GM18861 (cell line): ENCODE results near the gene FGF2.
"Not testable (repeated sequence)": the region's sequence is repeated elsewhere in the genome, so short reads cannot be mapped to it uniquely, and the experiment has no call there.

Experiments
- ATAC-seq: cut with Tn5 transposase; IDR thresholded peaks from one replicate; pipeline ENCODE4 v1.9.1; 2021; ENCODE audit not compliant: unreplicated experiment

The FGF2 gene

DNA sequence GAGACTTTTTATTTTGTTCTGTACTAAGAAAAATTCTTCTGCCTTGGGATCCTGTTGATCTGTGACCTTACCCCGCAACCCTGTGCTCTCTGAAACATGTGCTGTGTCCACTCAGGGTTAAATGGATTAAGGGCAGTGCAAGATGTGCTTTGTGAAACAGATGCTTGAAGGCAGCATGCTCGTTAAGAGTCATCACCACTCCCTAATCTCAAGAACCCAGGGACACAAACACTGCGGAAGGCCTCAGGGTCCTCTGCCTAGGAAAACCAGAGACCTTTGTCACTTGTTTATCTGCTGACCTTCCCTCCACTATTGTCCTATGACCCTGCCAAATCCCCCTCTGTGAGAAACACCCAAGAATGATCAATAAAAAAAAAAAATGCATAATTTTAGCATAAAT, 13.8 kb upstream of the FGF2 start:
- not testable (repeated sequence) for ATAC-seq

- ATAC-seq: peak; percentile 99
Measured at GRCh38 chr4:122814426-122814825, 12.2 kb upstream of the FGF2 start.

DNA sequence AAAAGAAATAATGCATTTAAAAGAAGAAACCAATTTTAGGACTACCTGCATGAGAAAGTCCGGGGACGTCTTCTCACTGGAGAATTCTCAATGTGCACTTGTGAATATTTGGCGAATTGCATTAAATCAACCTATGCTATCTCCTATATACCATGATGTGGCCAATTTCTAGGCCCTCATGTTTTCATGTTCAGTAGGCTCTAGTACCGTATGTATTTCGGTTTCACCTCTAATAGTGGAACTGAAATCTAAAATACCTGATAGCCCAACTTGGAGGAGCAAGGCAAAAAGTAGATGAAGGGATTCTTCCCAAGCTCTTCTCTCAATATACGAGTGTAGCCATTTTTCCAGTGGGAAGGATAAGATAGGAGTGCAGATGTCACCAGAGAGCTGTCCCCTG, 11.4 kb upstream of the FGF2 start:
- ATAC-seq: no peak

GRCh38 chr4:122816476-122816875, 10.2 kb upstream of the FGF2 start:
- no peak for ATAC-seq

DNA sequence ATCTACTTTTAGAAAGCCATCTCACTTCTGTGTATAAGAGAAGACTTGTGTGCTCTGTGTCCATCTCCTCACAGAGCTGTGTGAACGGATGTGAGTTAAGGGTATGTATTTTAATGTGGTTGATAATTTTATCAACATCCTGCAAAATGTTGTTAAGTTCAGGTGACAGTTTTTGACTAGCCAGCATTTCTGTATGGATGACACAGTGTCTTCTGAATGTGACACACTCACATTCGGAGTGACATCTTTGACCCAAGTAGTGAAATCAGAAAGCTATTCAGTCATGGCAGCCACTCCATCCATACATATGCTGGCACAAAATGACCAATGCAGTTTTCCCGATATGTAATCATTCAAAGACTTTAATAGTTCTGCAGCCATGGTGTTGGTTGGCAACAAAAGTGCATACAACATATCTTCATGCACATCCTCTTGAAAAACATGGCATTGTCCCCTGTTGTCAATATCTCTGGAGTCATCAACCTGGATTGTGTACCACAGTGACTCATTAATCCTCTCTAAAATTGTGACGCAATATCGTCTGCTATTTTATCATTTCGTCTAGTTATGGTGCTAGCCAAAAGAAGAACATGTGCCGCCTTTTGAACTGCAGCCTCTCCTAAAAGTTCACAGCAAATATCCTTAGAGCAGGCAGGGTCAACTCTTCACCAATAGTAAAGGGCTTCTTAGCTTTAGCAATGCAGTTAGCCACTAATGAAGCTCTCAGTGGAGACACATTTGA, 6.8 kb upstream of the FGF2 start:
- no peak for ATAC-seq

DNA sequence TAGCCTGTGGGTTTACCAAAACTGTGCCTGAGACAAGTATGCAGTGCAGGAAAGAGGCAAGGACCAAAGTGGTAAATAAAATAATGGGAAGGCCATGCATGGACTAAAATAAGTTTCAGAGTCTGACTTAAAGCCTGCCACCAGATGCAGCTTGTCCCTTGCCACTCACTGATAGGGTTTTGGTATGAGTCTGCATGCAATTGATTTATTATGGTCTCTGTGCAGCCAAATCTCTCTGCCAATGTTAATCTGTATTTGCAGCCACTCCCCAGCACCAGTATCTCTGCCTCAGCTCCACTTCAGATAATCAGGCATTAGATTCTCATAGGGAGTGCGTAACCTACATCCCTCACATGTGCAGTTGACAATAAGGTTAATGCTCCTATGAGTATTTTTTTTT, 5.5 kb upstream of the FGF2 start:
- ATAC-seq: no peak

GRCh38 chr4:122822466-122822865, 4.2 kb upstream of the FGF2 start:
- no peak for ATAC-seq

DNA sequence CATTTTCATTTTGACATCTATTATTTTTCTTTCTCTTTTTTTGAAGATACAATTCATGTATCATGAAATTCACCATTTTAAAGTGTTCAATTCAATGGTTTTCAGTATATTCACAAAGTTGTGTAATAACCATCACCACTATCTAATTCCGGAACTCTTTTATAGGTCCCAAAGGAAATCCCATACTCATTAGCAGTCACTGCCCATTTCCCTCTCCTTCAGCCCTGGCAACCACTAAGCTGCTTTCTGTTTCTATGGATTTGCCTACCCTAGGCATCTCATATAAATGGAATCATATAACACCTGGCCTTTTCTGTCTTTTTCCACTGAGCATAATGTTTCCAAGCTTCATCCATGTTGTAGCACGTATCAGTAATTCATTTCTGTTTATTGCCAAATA, 3.2 kb upstream of the FGF2 start:
- no peak for ATAC-seq

DNA sequence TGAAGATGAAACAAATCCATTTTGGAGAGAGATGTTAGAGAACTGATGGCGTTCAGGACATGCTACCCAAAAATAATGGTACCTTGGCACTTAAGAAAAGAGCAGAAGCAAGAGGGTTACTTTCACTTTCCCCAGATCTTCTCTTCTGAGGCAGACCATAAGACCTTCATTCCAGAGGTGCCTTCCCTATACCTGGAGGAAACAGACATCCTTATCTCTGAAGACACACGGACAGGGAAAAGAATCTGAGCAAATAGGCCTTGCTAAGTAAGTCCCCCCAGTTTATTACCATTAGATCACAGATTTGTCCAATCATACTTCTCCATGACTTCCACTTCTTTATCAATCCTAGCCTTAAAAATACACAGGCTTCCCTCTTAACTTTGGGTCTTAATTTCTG, 2.0 kb upstream of the FGF2 start:
- ATAC-seq: no peak

- no peak for ATAC-seq
Measured at GRCh38 chr4:122826079-122826527, 528 bp upstream of the FGF2 start.

- peak; percentile 29 for ATAC-seq
Measured at GRCh38 chr4:122827258-122827878, 737 bp downstream of the FGF2 start.

GRCh38 chr4:122827879-122828601, 1.4 kb downstream of the FGF2 start:
- ATAC-seq: peak; percentile 95

GRCh38 chr4:122830426-122831095, 3.9 kb downstream of the FGF2 start:
- no peak for ATAC-seq

DNA sequence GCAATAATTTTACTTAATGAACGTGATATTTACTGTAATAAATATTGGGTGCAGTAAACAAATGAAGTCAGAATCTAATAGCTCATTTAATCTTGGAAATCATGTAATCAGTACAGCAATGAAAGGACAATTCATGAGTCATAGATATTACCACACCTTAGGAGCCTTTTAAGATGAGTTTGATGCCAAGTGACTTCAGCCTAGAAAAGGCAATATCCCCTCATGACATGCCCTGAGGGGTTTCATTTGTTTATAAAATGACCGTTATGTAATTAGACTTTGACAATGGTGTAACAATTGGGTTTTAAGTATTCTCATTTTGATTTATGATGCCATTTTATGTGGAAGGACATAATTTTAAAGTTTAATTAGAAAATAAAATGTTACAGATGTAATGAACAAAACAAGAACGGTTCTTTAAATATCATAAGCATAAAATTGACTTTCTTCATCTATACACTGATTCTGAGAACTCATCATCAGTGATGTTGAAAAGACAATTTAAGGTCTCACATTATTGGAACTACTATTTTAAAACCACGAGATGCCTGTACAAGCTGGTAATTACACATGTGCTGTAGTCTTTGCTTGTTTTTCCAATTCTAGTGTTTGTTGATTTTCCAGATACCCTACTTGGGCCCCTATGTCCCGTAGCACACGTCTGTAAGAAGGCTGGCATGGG, 5.0 kb downstream of the FGF2 start:
- no peak for ATAC-seq

GRCh38 chr4:122832732-122833131, 6.1 kb downstream of the FGF2 start:
- ATAC-seq: no peak

GRCh38 chr4:122833999-122834398, 7.4 kb downstream of the FGF2 start:
- ATAC-seq: no peak

DNA sequence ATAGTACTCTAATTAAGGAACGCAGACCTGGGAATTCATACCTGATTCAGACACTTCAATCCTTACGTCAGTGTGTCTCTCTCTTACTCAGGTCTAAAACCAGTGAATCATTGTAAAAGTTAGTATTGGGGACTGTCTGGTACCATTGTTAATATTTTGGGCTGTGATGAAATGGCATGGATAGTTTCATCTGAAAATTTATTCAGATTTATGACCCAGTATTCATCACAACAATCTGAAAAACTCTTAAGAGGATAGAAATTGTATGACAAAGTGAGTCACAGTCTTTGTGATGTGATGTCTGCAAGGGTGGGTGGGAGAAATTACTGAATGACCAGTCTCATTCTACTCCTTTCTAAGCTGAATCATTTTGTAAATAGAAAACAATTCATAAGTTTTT, 10.3 kb downstream of the FGF2 start:
- ATAC-seq: no peak

DNA sequence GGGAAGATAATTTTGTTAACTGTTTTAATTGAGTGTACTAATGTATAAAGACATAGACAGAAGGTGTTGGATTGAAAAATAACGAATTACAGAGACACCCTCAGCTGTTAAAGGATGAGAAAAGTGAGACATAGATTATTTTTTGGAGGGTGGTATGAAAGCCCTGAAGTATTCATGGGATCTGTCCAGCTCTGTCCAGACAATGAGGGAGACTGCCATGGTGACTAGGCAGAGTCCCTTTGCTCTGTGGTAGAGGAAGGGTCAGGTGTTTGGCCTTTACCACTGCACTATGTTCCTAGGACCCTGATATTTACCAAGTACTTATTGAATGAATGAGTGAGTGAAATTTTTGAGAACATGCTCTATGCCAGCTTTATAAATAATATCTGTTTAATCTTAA, 11.4 kb downstream of the FGF2 start:
- ATAC-seq: no peak

GRCh38 chr4:122842392-122842791, 15.8 kb downstream of the FGF2 start:
- ATAC-seq: peak; percentile 49

GRCh38 chr4:122842984-122843531, 16.4 kb downstream of the FGF2 start:
- ATAC-seq: no peak

GRCh38 chr4:122844391-122844790, 17.8 kb downstream of the FGF2 start:
- not testable (repeated sequence) for ATAC-seq
